Erythroblast (primary cell): ENCODE data around the gene P2RY6.

ENCODE experiments used
- GATA1 ChIP-seq: IDR thresholded peaks from 2 replicates; pipeline ENCODE4 v1.6.1; 2011; ENCODE audit warnings: low read depth, mild to moderate bottlenecking, control low read depth, low read length, moderate library complexity
- POLR2A ChIP-seq: IDR thresholded peaks from 2 replicates; pipeline ENCODE4 v1.6.1; 2011; ENCODE audit warnings: mild to moderate bottlenecking, low read length

DNA sequence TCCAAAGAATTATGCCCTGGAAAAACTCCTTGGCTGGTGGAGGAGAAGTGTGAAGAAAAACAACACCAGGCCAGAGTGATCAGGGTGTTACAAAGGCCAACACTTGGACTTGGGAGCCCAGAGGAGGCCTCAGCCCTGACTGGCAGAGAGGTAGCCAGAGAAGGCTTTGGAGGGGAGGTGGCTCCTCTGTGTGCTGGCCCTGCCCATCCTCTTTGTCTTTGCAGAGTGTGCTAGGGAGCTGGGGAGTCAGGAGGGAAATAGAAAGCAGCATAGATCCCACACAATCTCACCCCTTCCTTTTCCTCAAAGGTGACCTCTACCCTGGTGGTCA lies 12.0 kb upstream of the P2RY6 start:
- no peak for TF ChIP-seq POLR2A
- TF ChIP-seq GATA1: no peak
